Body of pancreas (tissue), 4 donors: ENCODE results near the gene STX16. TPM values are rescaled to one million over a fixed set of nuclear protein-coding genes. Genes with fewer than 3 reads are reported as not detected.

Experiments used
- ATAC-seq: fragments of 150-250 bp; one replicate; pipeline ENCODE4 v1.9.1; 2016
- DNase-seq, 4 donors: peaks; one replicate each; pipeline ENCODE4 v3.0.0-alpha.2; 2019
- H3K27ac ChIP-seq, 4 donors: fragments of 200-600 bp; sonication (generic); 1 replicate in 3 of 4; 2 replicates in 1 of 4; pipeline versions ENCODE4 v1.5.1 to v1.6.1; 2016 to 2019; ENCODE audit warnings: mild to moderate bottlenecking in 1 of 4, mixed read lengths in 1 of 4, moderate library complexity in 1 of 4
- H3K27me3 ChIP-seq, 2 donors: fragments of 200-600 bp; sonication (generic); one replicate each; pipeline ENCODE4 v1.6.0; 2016; ENCODE audit warnings: mild to moderate bottlenecking in 1 of 2
- H3K36me3 ChIP-seq, 2 donors: fragments of 200-600 bp; sonication (generic); replicated peaks in 1 of 2; 2 replicates each; pipeline ENCODE4 v1.5.1; 2016; ENCODE audit warnings: low read depth in 2 of 2; ENCODE audit not compliant: insufficient read depth in 1 of 2
- H3K4me1 ChIP-seq: fragments of 200-600 bp; sonication (generic); one replicate; pipeline ENCODE4 v1.6.0; 2016
- H3K4me3 ChIP-seq, 2 donors: fragments of 200-600 bp; sonication (generic); 1 replicate in 1 of 2; 2 replicates in 1 of 2; pipeline ENCODE4 v1.5.1; 2016 to 2019
- H3K9me3 ChIP-seq, 3 donors: fragments of 200-600 bp; sonication (generic); 1 replicate in 2 of 3; 2 replicates in 1 of 3; pipeline ENCODE4 v1.5.1; 2016
- POLR2A ChIP-seq, 3 donors: fragments of 450-650 bp; IDR thresholded peaks; one replicate each; pipeline ENCODE4 v1.6.1; 2016; ENCODE audit warnings: antibody characterized with exemption in 3 of 3, mild to moderate bottlenecking in 2 of 3
- WGBS, 2 donors: methylation state at CpG; one replicate each; pipeline ENCODE4 v1.1.5; 2017; 5-methylcytosine and 5-hydroxymethylcytosine counted together
- intact Hi-C: fragments of 100-400 bp; cut with DNase I; formaldehyde crosslinking; loops from one replicate; pipeline ENCODE4 v1.15.1; 2023
- total RNA-seq, 2 donors: library from RNA; depleted of rRNA; stranded (reverse); fragments of >200 nt; gene quantifications; one replicate each; pipeline ENCODE4 v1.1.0, GENCODE V29; 2016
- TF ChIP-seq, protein P1 (sequence below), 7 experiments: fragments of 450-650 bp in 4 of 7; fragments of 200-600 bp in 3 of 7; sonication (generic) in 3 of 7; IDR thresholded peaks; one replicate each; pipeline ENCODE4 v1.5.1; 2016 to 2019; ENCODE audit warnings: antibody characterized with exemption in 7 of 7

STX16 gene
- total RNA-seq, 2 donors from 2014 or later, result 55.0 to 69.5 TPM

DNA sequence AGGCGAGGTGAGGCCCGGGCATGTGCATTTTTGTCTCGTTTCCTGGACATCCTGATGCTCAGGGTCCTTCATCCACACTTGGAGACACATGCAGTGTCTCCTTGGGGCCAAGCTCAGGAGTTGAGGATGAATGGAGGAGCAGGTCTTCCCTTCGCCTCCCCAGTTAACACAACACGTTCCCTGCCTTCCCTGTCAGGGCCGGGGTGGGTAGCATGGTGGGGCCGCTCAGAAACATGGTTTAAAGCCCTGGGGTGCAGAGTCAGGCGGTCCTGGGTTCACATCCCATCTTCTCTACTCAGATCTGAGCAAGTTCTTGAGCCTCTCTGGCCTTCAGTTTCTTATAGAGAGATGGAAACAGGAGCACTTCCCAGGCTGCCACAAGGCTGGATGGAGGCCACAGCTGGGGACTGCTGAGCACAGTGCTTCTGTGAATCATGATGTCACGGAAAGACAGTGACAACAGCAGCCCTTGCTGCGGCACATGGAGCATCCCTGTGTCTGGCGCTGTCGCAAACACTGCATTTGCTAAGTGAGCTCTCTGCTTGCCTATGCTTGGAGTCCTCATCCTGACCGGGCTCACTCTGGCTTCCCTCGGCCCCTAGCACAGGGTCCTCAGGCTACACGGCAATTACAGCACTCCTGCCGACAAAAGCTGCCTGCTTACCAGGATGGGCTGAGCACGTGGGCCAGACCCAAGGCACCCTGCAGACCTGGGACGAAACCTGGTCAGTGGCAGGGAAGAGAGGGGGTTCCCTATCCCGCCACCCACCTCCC, 45.6 kb upstream of the STX16 start:
- no peaks in the 10 kb centered on the region for H3K27me3 ChIP-seq
- intact Hi-C loops, result no loop called here
- H3K27ac ChIP-seq, result no peak overlapping the region
- H3K36me3 ChIP-seq, result no peaks in the 10 kb centered on the region
- 52 to 64% methylated on average over 16 to 19 of the region's 19 CpGs for WGBS, 2 donors
- no peaks in the 10 kb centered on the region for H3K9me3 ChIP-seq
- ATAC-seq, result no peak
- no peak for DNase-seq
- TF ChIP-seq, protein P1, sequence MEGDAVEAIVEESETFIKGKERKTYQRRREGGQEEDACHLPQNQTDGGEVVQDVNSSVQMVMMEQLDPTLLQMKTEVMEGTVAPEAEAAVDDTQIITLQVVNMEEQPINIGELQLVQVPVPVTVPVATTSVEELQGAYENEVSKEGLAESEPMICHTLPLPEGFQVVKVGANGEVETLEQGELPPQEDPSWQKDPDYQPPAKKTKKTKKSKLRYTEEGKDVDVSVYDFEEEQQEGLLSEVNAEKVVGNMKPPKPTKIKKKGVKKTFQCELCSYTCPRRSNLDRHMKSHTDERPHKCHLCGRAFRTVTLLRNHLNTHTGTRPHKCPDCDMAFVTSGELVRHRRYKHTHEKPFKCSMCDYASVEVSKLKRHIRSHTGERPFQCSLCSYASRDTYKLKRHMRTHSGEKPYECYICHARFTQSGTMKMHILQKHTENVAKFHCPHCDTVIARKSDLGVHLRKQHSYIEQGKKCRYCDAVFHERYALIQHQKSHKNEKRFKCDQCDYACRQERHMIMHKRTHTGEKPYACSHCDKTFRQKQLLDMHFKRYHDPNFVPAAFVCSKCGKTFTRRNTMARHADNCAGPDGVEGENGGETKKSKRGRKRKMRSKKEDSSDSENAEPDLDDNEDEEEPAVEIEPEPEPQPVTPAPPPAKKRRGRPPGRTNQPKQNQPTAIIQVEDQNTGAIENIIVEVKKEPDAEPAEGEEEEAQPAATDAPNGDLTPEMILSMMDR (IDR thresholded peaks at IDR 0.05), result no peak
- TF ChIP-seq POLR2A (IDR thresholded peaks at IDR 0.05), result no peak
- H3K4me1 ChIP-seq, result no peaks in the 10 kb centered on the region
- no peak overlapping the region for H3K4me3 ChIP-seq

DNA sequence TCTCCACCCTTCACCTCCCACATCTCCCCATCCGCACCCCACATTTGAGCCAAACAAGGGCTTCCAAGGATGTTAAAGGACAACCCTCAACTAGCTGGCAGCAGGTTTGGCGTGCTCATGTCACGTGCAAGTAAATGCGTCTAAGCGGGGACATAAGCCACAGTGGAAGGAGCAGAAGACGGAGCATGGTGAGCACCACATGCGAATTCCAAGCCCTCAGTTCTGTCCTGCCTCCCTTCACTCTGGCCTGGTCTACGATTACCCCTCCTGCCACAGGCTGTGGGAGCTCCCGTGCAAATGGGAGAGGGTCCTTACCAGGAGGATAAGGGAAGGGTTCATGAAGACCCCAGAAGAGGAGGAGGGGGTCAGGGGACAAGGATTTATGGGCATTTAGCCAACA, 44.9 kb upstream of the STX16 start:
- Histone ChIP-seq H3K9me3 (no peaks in the 10 kb centered on the region), H3K4me3 (no peak overlapping the region), H3K36me3 (no peaks in the 10 kb centered on the region), H3K4me1 (no peaks in the 10 kb centered on the region), H3K27ac (no peak overlapping the region), H3K27me3 (no peaks in the 10 kb centered on the region)
- ATAC-seq, result no peak
- DNase-seq, result no peak
- intact Hi-C loops, result no loop called here
- WGBS, 2 donors, result 74 to 84% methylated on average over 9 of the region's 9 CpGs
- no peak for TF ChIP-seq POLR2A (IDR thresholded peaks at IDR 0.05)
- TF ChIP-seq, protein P1 (IDR thresholded peaks at IDR 0.05), result no peak

DNA sequence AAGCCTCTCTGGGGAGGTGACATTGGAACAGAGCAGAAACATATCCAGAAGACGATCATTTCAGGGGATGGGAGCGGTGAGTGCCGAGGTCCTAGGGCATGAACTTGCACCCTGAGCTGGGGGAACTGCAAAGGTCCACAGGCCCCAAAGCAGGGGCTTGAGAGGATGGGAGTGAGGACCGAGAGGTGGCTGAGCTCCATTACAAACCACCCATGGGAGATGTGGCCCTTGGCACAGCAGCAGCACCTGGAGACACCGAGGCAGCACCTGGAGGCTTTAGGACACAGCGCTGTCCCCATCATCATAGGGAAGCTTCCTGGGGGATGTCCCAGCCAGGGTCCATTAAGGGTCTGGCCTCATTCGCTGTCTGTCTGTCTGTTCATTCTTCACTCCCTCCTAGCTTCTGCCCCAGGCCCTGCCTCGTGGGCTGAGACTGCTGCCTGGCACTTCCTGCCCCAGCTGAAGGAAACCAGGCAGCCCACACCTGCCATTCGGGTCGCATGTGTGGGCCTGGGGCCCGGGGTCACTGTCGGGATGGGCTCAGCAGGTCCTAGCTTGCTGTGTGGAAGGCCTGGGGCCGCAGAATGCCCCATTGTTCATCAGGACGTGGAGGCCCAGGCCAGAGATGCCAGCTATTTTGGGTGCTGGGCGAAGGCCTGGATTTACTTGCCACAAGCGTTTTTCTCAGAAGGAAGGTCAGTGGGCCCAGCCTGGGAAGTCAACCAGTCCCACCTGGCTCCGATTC, 42.8 kb upstream of the STX16 start:
- Histone ChIP-seq H3K27me3 (no peaks in the 10 kb centered on the region), H3K27ac (no peak overlapping the region), H3K4me1 (no peaks in the 10 kb centered on the region), H3K9me3 (no peaks in the 10 kb centered on the region), H3K4me3 (no peak overlapping the region), H3K36me3 (no peaks in the 10 kb centered on the region)
- intact Hi-C loops, result no loop called here
- no peak for DNase-seq
- no peak for TF ChIP-seq POLR2A (IDR thresholded peaks at IDR 0.05)
- TF ChIP-seq, protein P1 (IDR thresholded peaks at IDR 0.05), result no peak
- no peak for ATAC-seq
- WGBS, 2 donors, result 57 to 66% methylated on average over 11 to 16 of the region's 17 CpGs

DNA sequence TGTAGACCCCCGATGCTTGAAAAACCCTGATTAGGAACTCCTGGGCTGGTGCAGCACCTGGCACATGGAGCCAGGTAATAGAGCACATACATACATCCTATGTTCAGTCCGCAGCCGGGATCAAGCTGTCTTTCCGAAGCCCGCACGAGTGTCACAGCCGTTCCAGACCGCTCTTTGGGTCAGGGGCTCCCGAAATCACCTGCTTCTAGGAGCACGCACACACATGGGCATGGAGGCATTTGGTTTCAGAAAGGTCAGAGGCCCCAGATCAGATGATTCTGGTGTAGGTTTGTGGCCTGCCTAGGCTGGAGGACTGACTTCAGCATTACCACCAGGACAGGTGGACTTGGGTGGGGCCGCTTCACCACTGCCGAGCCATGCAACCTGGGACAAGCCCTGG, 42.1 kb upstream of the STX16 start:
- Histone ChIP-seq H3K9me3 (no peaks in the 10 kb centered on the region), H3K36me3 (no peaks in the 10 kb centered on the region), H3K4me3 (no peak overlapping the region), H3K27ac (no peak overlapping the region), H3K4me1 (no peaks in the 10 kb centered on the region), H3K27me3 (no peaks in the 10 kb centered on the region)
- 67 to 85% methylated on average over 7 to 12 of the region's 12 CpGs for whole genome bisulfite sequencing, 2 donors
- no peak for DNase-seq
- ATAC-seq, result no peak
- intact Hi-C loops, result no loop called here
- TF ChIP-seq, protein P1 (IDR thresholded peaks at IDR 0.05), result no peak
- TF ChIP-seq POLR2A (IDR thresholded peaks at IDR 0.05), result no peak
